Activated naive CD4-positive, alpha-beta T cell (primary cell): ENCODE results near the gene STRN3.
"Not testable (repeated sequence)": the region's sequence is repeated elsewhere in the genome, so short reads cannot be mapped to it uniquely, and the experiment has no call there.

ENCODE experiments used
- DNase-seq, 4 experiments: peaks; one replicate each; lab custom pipeline; 2025; lab: John Stamatoyannopoulos, UW

STRN3 gene

GRCh38 chr14:31030469-31030868, 4.3 kb upstream of the STRN3 start:
- DNase-seq: no peak

- no peak for DNase-seq
Measured at GRCh38 chr14:31029016-31029970, 3.1 kb upstream of the STRN3 start.

GRCh38 chr14:31027847-31028246, 1.7 kb upstream of the STRN3 start:
- no peak for DNase-seq

- DNase-seq: peak; percentile 60 to 80 (median 77)
Measured at GRCh38 chr14:31026450-31027235, 464 bp upstream of the STRN3 start.

- DNase-seq: peak; percentile 26 to 54 (median 34)
Measured at GRCh38 chr14:31025367-31026076, 657 bp downstream of the STRN3 start, which contains the start of gene AP4S1. TSS of gene AP4S1 (plus strand) at chr14:31025649. CDS start at chr14:31066197, 40,548 bp downstream.

- no peak for DNase-seq
Measured at GRCh38 chr14:31024577-31025366, 1.4 kb downstream of the STRN3 start.

GRCh38 chr14:31024010-31024480, 2.1 kb downstream of the STRN3 start:
- no peak for DNase-seq

GRCh38 chr14:31022386-31022785, 3.8 kb downstream of the STRN3 start:
- no peak for DNase-seq

- no peak for DNase-seq
Measured at GRCh38 chr14:31021576-31021949, 4.6 kb downstream of the STRN3 start.

- no peak for DNase-seq
Measured at GRCh38 chr14:31020834-31021575, 5.2 kb downstream of the STRN3 start.

- DNase-seq: no peak
Measured at GRCh38 chr14:31018057-31018645, 8.0 kb downstream of the STRN3 start.

- DNase-seq: no peak
Measured at GRCh38 chr14:31013841-31014240, 12.3 kb downstream of the STRN3 start.

- DNase-seq: no peak
Measured at GRCh38 chr14:31010935-31011334, 15.2 kb downstream of the STRN3 start.

- no peak for DNase-seq
Measured at GRCh38 chr14:31009836-31010574, 16.2 kb downstream of the STRN3 start.

GRCh38 chr14:31006703-31007102, 19.5 kb downstream of the STRN3 start:
- no peak for DNase-seq

GRCh38 chr14:31004007-31004406, 22.2 kb downstream of the STRN3 start:
- DNase-seq: not testable (repeated sequence)

- DNase-seq: no peak
Measured at GRCh38 chr14:31003284-31003683, 22.9 kb downstream of the STRN3 start.

GRCh38 chr14:31001339-31001658, 24.9 kb downstream of the STRN3 start:
- no peak for DNase-seq

GRCh38 chr14:31000629-31001338, 25.4 kb downstream of the STRN3 start:
- DNase-seq: no peak
